Duodenal mucosa (tissue), 2 donors: ENCODE measurements around the gene MVP.

ENCODE experiments used
- H3K27ac ChIP-seq: one replicate; pipeline ENCODE4 v1.7.0; 2013; ENCODE audit warnings: low read depth, low read length
- H3K27me3 ChIP-seq, 2 donors: one replicate each; pipeline ENCODE4 v1.7.0; 2013; ENCODE audit warnings: low read length in 2 of 2, control low read depth in 1 of 2; ENCODE audit not compliant: insufficient read depth in 2 of 2, control insufficient read depth in 1 of 2
- H3K36me3 ChIP-seq, 2 donors: one replicate each; pipeline ENCODE4 v1.7.0; 2013; ENCODE audit warnings: low read length in 2 of 2, control low read depth in 1 of 2; ENCODE audit not compliant: insufficient read depth in 2 of 2, control insufficient read depth in 1 of 2
- H3K4me1 ChIP-seq, 2 donors: one replicate each; pipeline ENCODE4 v1.7.0; 2013; ENCODE audit warnings: low read length in 2 of 2, control low read depth in 1 of 2; ENCODE audit not compliant: insufficient read depth in 2 of 2, control insufficient read depth in 1 of 2
- H3K4me3 ChIP-seq, 2 donors: one replicate each; pipeline ENCODE4 v1.7.0; 2013; ENCODE audit warnings: low read length in 2 of 2, low read depth in 1 of 2
- H3K9ac ChIP-seq, 2 donors: one replicate each; pipeline ENCODE4 v1.7.0; 2013; ENCODE audit warnings: low read length in 2 of 2, low read depth in 1 of 2
- H3K9me3 ChIP-seq, 2 donors: one replicate each; pipeline ENCODE4 v1.7.0; 2013; ENCODE audit warnings: low read length in 2 of 2, control low read depth in 1 of 2; ENCODE audit not compliant: control insufficient read depth in 1 of 2

Gene MVP

GRCh38 chr16:29857133-29857760, 37.0 kb downstream of the MVP start:
- Histone ChIP-seq H3K27ac (no peak overlapping the region), H3K9me3 (no peaks in the 10 kb centered on the region), H3K4me1 (peaks cover 14 to 22% of the 10 kb centered on the region in 2 donors), H3K36me3 (peaks cover 5 to 27% of the 10 kb centered on the region in 2 donors), H3K4me3 (no peak overlapping the region), H3K27me3 (no peaks in the 10 kb centered on the region), H3K9ac (no peak overlapping the region)

GRCh38 chr16:29858149-29858849, 38.0 kb downstream of the MVP start:
- no peaks in the 10 kb centered on the region for H3K9me3 ChIP-seq
- peaks cover 16 to 25% of the 10 kb centered on the region in 2 donors for H3K4me1 ChIP-seq
- H3K27me3 ChIP-seq = no peaks in the 10 kb centered on the region
- no peak overlapping the region for H3K4me3 ChIP-seq
- peaks cover 5 to 27% of the 10 kb centered on the region in 2 donors for H3K36me3 ChIP-seq
- H3K27ac ChIP-seq = no peak overlapping the region
- no peak overlapping the region for H3K9ac ChIP-seq

GRCh38 chr16:29858974-29859373, 38.7 kb downstream of the MVP start:
- H3K36me3 ChIP-seq = peaks cover 5 to 27% of the 10 kb centered on the region in 2 donors
- no peak overlapping the region for H3K27ac ChIP-seq
- H3K27me3 ChIP-seq = no peaks in the 10 kb centered on the region
- H3K4me3 ChIP-seq = no peak overlapping the region
- no peaks in the 10 kb centered on the region for H3K9me3 ChIP-seq
- H3K9ac ChIP-seq = no peak overlapping the region
- peaks cover 19 to 29% of the 10 kb centered on the region in 2 donors for H3K4me1 ChIP-seq

- no peak overlapping the region for H3K4me3 ChIP-seq
- H3K27ac ChIP-seq = no peak overlapping the region
- no peaks in the 10 kb centered on the region for H3K9me3 ChIP-seq
- H3K4me1 ChIP-seq = peaks cover 19 to 29% of the 10 kb centered on the region in 2 donors
- H3K36me3 ChIP-seq = peaks cover 5 to 27% of the 10 kb centered on the region in 2 donors
- no peak overlapping the region for H3K9ac ChIP-seq
- H3K27me3 ChIP-seq = no peaks in the 10 kb centered on the region
Observed at GRCh38 chr16:29860218-29860617, 40.0 kb downstream of the MVP start.

- peak overlapping the region; percentile 42 for H3K27ac ChIP-seq
- no peaks in the 10 kb centered on the region for H3K9me3 ChIP-seq
- H3K27me3 ChIP-seq = no peaks in the 10 kb centered on the region
- peaks cover 5 to 27% of the 10 kb centered on the region in 2 donors for H3K36me3 ChIP-seq
- H3K4me3 ChIP-seq = peak overlapping the region; percentile 87 to 97
- peaks cover 19 to 24% of the 10 kb centered on the region in 2 donors for H3K4me1 ChIP-seq
- H3K9ac ChIP-seq = peak overlapping the region; percentile 74 to 94
Observed at GRCh38 chr16:29862383-29862883, 42.2 kb downstream of the MVP start.

- no peaks in the 10 kb centered on the region for H3K9me3 ChIP-seq
- H3K27me3 ChIP-seq = no peaks in the 10 kb centered on the region
- peak within 1 kb of the TSS; percentile 74 to 94 for H3K9ac ChIP-seq
- peaks cover 19 to 24% of the 10 kb centered on the region in 2 donors for H3K4me1 ChIP-seq
- H3K36me3 ChIP-seq = peaks cover 5 to 27% of the 10 kb centered on the region in 2 donors
- H3K4me3 ChIP-seq = peak within 1 kb of the TSS; percentile 87 to 97
- peak within 1 kb of the TSS; percentile 64 for H3K27ac ChIP-seq
Observed at GRCh38 chr16:29862884-29863668, 42.8 kb downstream of the MVP start, which contains the start of gene CDIPT. Gene CDIPT (minus strand): TSS chr16:29863226. CDS start chr16:29862857, 369 bp downstream.

- no peak overlapping the region for H3K27ac ChIP-seq
- H3K4me3 ChIP-seq = peak overlapping the region; percentile 54 to 87
- peak overlapping the region; percentile 74 to 94 for H3K9ac ChIP-seq
- peaks cover 19 to 24% of the 10 kb centered on the region in 2 donors for H3K4me1 ChIP-seq
- no peaks in the 10 kb centered on the region for H3K9me3 ChIP-seq
- no peaks in the 10 kb centered on the region for H3K27me3 ChIP-seq
- H3K36me3 ChIP-seq = peaks cover 3 to 22% of the 10 kb centered on the region in 2 donors
Observed at GRCh38 chr16:29863669-29863984, 43.4 kb downstream of the MVP start.

- H3K4me3 ChIP-seq = no peak overlapping the region
- H3K27ac ChIP-seq = no peak overlapping the region
- peaks cover 19 to 24% of the 10 kb centered on the region in 2 donors for H3K4me1 ChIP-seq
- H3K9me3 ChIP-seq = no peaks in the 10 kb centered on the region
- H3K36me3 ChIP-seq = peaks cover 0 to 17% of the 10 kb centered on the region in 2 donors
- H3K27me3 ChIP-seq = no peaks in the 10 kb centered on the region
- no peak overlapping the region for H3K9ac ChIP-seq
Observed at GRCh38 chr16:29864205-29864604, 43.9 kb downstream of the MVP start.

- Histone ChIP-seq H3K27ac (no peak overlapping the region), H3K4me3 (no peak overlapping the region), H3K27me3 (no peaks in the 10 kb centered on the region), H3K36me3 (no peaks in the 10 kb centered on the region), H3K9me3 (no peaks in the 10 kb centered on the region), H3K4me1 (peaks cover 3 to 4% of the 10 kb centered on the region in 2 donors), H3K9ac (no peak overlapping the region)
Observed at GRCh38 chr16:29868396-29869009, 48.2 kb downstream of the MVP start.
